H9 (cell line): ENCODE results near the gene AFAP1. TPM values are rescaled to one million over a fixed set of nuclear protein-coding genes. Genes with fewer than 3 reads are reported as not detected.

Experiments used
- DNase-seq: peaks from one replicate; pipeline ENCODE4 v3.0.0-alpha.2; 2017
- H2AFZ ChIP-seq: one replicate; pipeline ENCODE4 v1.6.1; 2013; ENCODE audit warnings: mild to moderate bottlenecking, low read length, control low read depth, moderate library complexity
- H2AK5ac ChIP-seq: 2 replicates; pipeline ENCODE4 v1.6.1; 2013; ENCODE audit warnings: low read length, control low read depth, mixed read lengths; ENCODE audit not compliant: insufficient read length
- H2BK120ac ChIP-seq: one replicate; pipeline ENCODE4 v1.6.1; 2013; ENCODE audit warnings: low read depth, mild to moderate bottlenecking, low read length, control low read depth, inconsistent platforms; ENCODE audit not compliant: poor library complexity, severe bottlenecking
- H2BK12ac ChIP-seq: 2 replicates; pipeline ENCODE4 v1.6.1; 2013; ENCODE audit warnings: low read length, control low read depth, mixed read lengths, low read depth; ENCODE audit not compliant: insufficient read length
- H2BK15ac ChIP-seq: 2 replicates; pipeline ENCODE4 v1.6.1; 2013; ENCODE audit warnings: low read depth, low read length, control low read depth
- H2BK20ac ChIP-seq: one replicate; pipeline ENCODE4 v1.6.1; 2013; ENCODE audit warnings: low read depth, mild to moderate bottlenecking, low read length, control low read depth, inconsistent platforms; ENCODE audit not compliant: poor library complexity, severe bottlenecking
- H2BK5ac ChIP-seq: 2 replicates; pipeline ENCODE4 v1.6.1; 2013; ENCODE audit warnings: low read length, control low read depth, mixed read lengths; ENCODE audit not compliant: insufficient read length
- H3K14ac ChIP-seq: 2 replicates; pipeline ENCODE4 v1.6.1; 2013; ENCODE audit warnings: low read length, control low read depth; ENCODE audit not compliant: insufficient read depth
- H3K18ac ChIP-seq: 2 replicates; pipeline ENCODE4 v1.6.1; 2013; ENCODE audit warnings: low read depth, mild to moderate bottlenecking, mixed read lengths, low read length, control low read depth; ENCODE audit not compliant: insufficient read length
- H3K23ac ChIP-seq: 2 replicates; pipeline ENCODE4 v1.6.1; 2013; ENCODE audit warnings: low read length, control low read depth, mixed read lengths, low read depth; ENCODE audit not compliant: insufficient read length
- H3K23me2 ChIP-seq: 2 replicates; pipeline ENCODE4 v1.6.1; 2013; ENCODE audit warnings: low read depth, mild to moderate bottlenecking, mixed read lengths, low read length, control low read depth; ENCODE audit not compliant: insufficient read length, poor library complexity, severe bottlenecking
- H3K27ac ChIP-seq: 2 replicates; pipeline ENCODE4 v1.5.1; 2013; ENCODE audit warnings: low read length, control low read depth, mixed read lengths, low read depth; ENCODE audit not compliant: insufficient read length
- H3K27me3 ChIP-seq: 2 replicates; pipeline ENCODE4 v1.6.1; 2013; ENCODE audit warnings: low read length, control low read depth, inconsistent platforms; ENCODE audit not compliant: insufficient read depth
- H3K4ac ChIP-seq: 2 replicates; pipeline ENCODE4 v1.6.1; 2013; ENCODE audit warnings: low read depth, mild to moderate bottlenecking, control low read depth, inconsistent platforms, low read length, moderate library complexity
- H3K4me1 ChIP-seq: 2 replicates; pipeline ENCODE4 v1.6.1; 2013; ENCODE audit warnings: low read length, control low read depth, inconsistent platforms; ENCODE audit not compliant: insufficient read depth
- H3K4me2 ChIP-seq: 2 replicates; pipeline ENCODE4 v1.6.1; 2013; ENCODE audit warnings: low read length, control low read depth, mixed read lengths; ENCODE audit not compliant: insufficient read length, insufficient read depth
- H3K56ac ChIP-seq: 2 replicates; pipeline ENCODE4 v1.6.1; 2013; ENCODE audit warnings: low read depth, mild to moderate bottlenecking, mixed read lengths, low read length, control low read depth; ENCODE audit not compliant: insufficient read length
- H3K79me1 ChIP-seq: 2 replicates; pipeline ENCODE4 v1.6.1; 2013; ENCODE audit warnings: low read depth, mild to moderate bottlenecking, moderate library complexity, low read length, control low read depth, inconsistent platforms; ENCODE audit not compliant: insufficient read depth, poor library complexity, severe bottlenecking
- H3K79me2 ChIP-seq: 2 replicates; pipeline ENCODE4 v1.6.1; 2013; ENCODE audit warnings: low read length, control low read depth, inconsistent platforms; ENCODE audit not compliant: insufficient read depth
- H3K9ac ChIP-seq: 2 replicates; pipeline ENCODE4 v1.6.1; 2013; ENCODE audit warnings: low read length, control low read depth, mixed read lengths; ENCODE audit not compliant: insufficient read length; ENCODE audit errors: extremely low read depth
- H3K9me3 ChIP-seq: one replicate; pipeline ENCODE4 v1.6.1; 2013; ENCODE audit warnings: low read depth, low read length, inconsistent platforms; ENCODE audit not compliant: control insufficient read depth
- H3T11ph ChIP-seq: one replicate; pipeline ENCODE4 v1.6.1; 2013; ENCODE audit warnings: mild to moderate bottlenecking, low read length, control low read depth, inconsistent platforms
- H4K20me1 ChIP-seq: one replicate; pipeline ENCODE4 v1.6.1; 2013; ENCODE audit not compliant: control insufficient read depth, insufficient read length, insufficient read depth
- H4K5ac ChIP-seq: 2 replicates; pipeline ENCODE4 v1.6.1; 2013; ENCODE audit warnings: low read depth, mild to moderate bottlenecking, mixed read lengths, low read length, control low read depth; ENCODE audit not compliant: insufficient read length
- H4K8ac ChIP-seq: replicated peaks from 2 replicates; pipeline ENCODE4 v1.6.1; 2013; ENCODE audit warnings: low read length, control low read depth, mixed read lengths, low read depth; ENCODE audit not compliant: insufficient read length
- H4K91ac ChIP-seq: 2 replicates; pipeline ENCODE4 v1.6.1; 2013; ENCODE audit warnings: low read depth, mild to moderate bottlenecking, moderate library complexity, mixed read lengths, low read length, control low read depth; ENCODE audit not compliant: insufficient read length
- H3K27ac Mint-ChIP-seq, 3 experiments: 2 replicates in 2 of 3; 3 replicates in 1 of 3; pipeline ENCODE4 v1.8.0; 2020 to 2021; ENCODE audit warnings: mixed read lengths in 3 of 3, mild to moderate bottlenecking in 1 of 3, moderate library complexity in 1 of 3
- H3K27me3 Mint-ChIP-seq: 2 replicates; pipeline ENCODE4 v1.8.0; 2021; ENCODE audit warnings: low read depth, mild to moderate bottlenecking, moderate library complexity, mixed read lengths
- H3K36me3 Mint-ChIP-seq, 3 experiments: 2 replicates in 2 of 3; 3 replicates in 1 of 3; pipeline ENCODE4 v1.8.0; 2020 to 2021; ENCODE audit warnings: low read depth in 3 of 3, mixed read lengths in 3 of 3; ENCODE audit not compliant: insufficient read depth in 1 of 3
- H3K4me1 Mint-ChIP-seq, 2 experiments: 2 replicates each; pipeline ENCODE4 v1.8.0; 2020; ENCODE audit warnings: mixed read lengths in 2 of 2
- H3K4me3 Mint-ChIP-seq, 2 experiments: 2 replicates in 1 of 2; 3 replicates in 1 of 2; pipeline ENCODE4 v1.8.0; 2020 to 2021; ENCODE audit warnings: mild to moderate bottlenecking in 2 of 2, mixed read lengths in 2 of 2, moderate library complexity in 1 of 2
- H3K9me3 Mint-ChIP-seq, 2 experiments: 2 replicates in 1 of 2; 3 replicates in 1 of 2; pipeline ENCODE4 v1.8.0; 2020; ENCODE audit warnings: mild to moderate bottlenecking in 2 of 2, mixed read lengths in 2 of 2, moderate library complexity in 1 of 2
- WGBS: extraction: QIAGEN DNeasy Blood & Tissue Kit; methylation state at CpG from one replicate; pipeline ENCODE4 v1.1.7; 2013; ENCODE audit warnings: missing lambda C conversion rate, low lambda C conversion rate, mixed read lengths; ENCODE audit not compliant: insufficient read length; ENCODE audit errors: extremely low coverage; 5-methylcytosine and 5-hydroxymethylcytosine counted together
- total RNA-seq: library from RNA; stranded (reverse); gene quantifications from 2 replicates; pipeline ENCODE4 v1.2.1, GENCODE V29; 2021
- TF ChIP-seq, protein P1 (sequence below): fragments of 200-600 bp; sonication (generic); conservative IDR thresholded peaks from 3 replicates; pipeline ENCODE4 v1.8.0; 2021; ENCODE audit warnings: antibody characterized with exemption, mild to moderate bottlenecking

AFAP1 gene
- total RNA-seq, 1 experiment from 2014 or later = 6.5 TPM

- TF ChIP-seq, protein P1, sequence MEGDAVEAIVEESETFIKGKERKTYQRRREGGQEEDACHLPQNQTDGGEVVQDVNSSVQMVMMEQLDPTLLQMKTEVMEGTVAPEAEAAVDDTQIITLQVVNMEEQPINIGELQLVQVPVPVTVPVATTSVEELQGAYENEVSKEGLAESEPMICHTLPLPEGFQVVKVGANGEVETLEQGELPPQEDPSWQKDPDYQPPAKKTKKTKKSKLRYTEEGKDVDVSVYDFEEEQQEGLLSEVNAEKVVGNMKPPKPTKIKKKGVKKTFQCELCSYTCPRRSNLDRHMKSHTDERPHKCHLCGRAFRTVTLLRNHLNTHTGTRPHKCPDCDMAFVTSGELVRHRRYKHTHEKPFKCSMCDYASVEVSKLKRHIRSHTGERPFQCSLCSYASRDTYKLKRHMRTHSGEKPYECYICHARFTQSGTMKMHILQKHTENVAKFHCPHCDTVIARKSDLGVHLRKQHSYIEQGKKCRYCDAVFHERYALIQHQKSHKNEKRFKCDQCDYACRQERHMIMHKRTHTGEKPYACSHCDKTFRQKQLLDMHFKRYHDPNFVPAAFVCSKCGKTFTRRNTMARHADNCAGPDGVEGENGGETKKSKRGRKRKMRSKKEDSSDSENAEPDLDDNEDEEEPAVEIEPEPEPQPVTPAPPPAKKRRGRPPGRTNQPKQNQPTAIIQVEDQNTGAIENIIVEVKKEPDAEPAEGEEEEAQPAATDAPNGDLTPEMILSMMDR = no peak
- Histone ChIP-seq H2AFZ (no peak overlapping the region), H3K14ac (peak overlapping the region; percentile 49; the same call in 1 of the 2 replicates), H2BK20ac (no peak overlapping the region), H4K91ac (no peak overlapping the region), H3K23me2 (no peaks in the 10 kb centered on the region), H3K4ac (no peak overlapping the region), H4K5ac (no peak overlapping the region), H2BK12ac (no peak overlapping the region), H3K27me3 (no peaks in the 10 kb centered on the region), H2BK120ac (no peak overlapping the region), H4K8ac (no peak overlapping the region), H3K9me3 (no peaks in the 10 kb centered on the region), H3K23ac (no peak overlapping the region), H3K79me2 (no peaks in the 10 kb centered on the region), H3K27ac (no peak overlapping the region), H3K79me1 (no peaks in the 10 kb centered on the region), H4K20me1 (no peaks in the 10 kb centered on the region), H3K18ac (no peak overlapping the region), H2AK5ac (no peak overlapping the region), H3K4me1 (peaks cover 8% of the 10 kb centered on the region; the same call in 1 of the 2 replicates), H3K56ac (no peak overlapping the region), H2BK15ac (no peak overlapping the region), H3K9ac (no peak overlapping the region), H2BK5ac (no peak overlapping the region), H3T11ph (no peak overlapping the region), H3K4me2 (no peak overlapping the region)
- peaks cover 15 to 30% of the 10 kb centered on the region in 2 experiments for H3K4me1 Mint-ChIP-seq
- peak overlapping the region in 1 of 3 experiments; percentile 86; a peak in 2 of 7 replicates for H3K27ac Mint-ChIP-seq
- no peak overlapping the region for H3K4me3 Mint-ChIP-seq
- DNase-seq = no peak
- H3K9me3 Mint-ChIP-seq = no peaks in the 10 kb centered on the region
- no CpG with 5 or more reads among the region's 10 CpGs for WGBS
- H3K36me3 Mint-ChIP-seq = peaks cover 0 to 15% (median 6%) of the 10 kb centered on the region in 3 experiments; a peak in 4 of 7 replicates
- no peaks in the 10 kb centered on the region for H3K27me3 Mint-ChIP-seq
Observed at GRCh38 chr4:7855731-7856130, 83.9 kb downstream of the AFAP1 start.
